Measurements from ENCODE around the gene ZBTB47. TPM values are rescaled to one million over a fixed set of nuclear protein-coding genes. Genes with fewer than 3 reads are reported as not detected.

ZBTB47 gene
- polyA plus RNA-seq, 3 donors from 2014 or later = 0.16 to 0.24 TPM; not detected in 1

- H3K36me3 Mint-ChIP-seq = no peaks in the 10 kb centered on the region
- H3K27me3 Mint-ChIP-seq (ENCODE audit: low read depth in 3 of 3) = peaks cover 4 to 10% (median 7%) of the 10 kb centered on the region in 3 donors
- no peak overlapping the region for H3K4me3 Mint-ChIP-seq
- peaks cover 5 to 6% of the 10 kb centered on the region in 2 donors for H3K4me1 Mint-ChIP-seq
- H3K9me3 Mint-ChIP-seq = no peaks in the 10 kb centered on the region
- no peak for DNase-seq
- no peak overlapping the region for H3K27ac Mint-ChIP-seq
These were observed 44.0 kb downstream of the ZBTB47 start for GRCh38 chr3:42697289-42698051.

- Mint-ChIP-seq H3K36me3 (no peaks in the 10 kb centered on the region), H3K27me3 (ENCODE audit: low read depth in 3 of 3) (peaks cover 4 to 10% (median 7%) of the 10 kb centered on the region in 3 donors), H3K4me3 (no peak overlapping the region), H3K27ac (no peak overlapping the region), H3K4me1 (peaks cover 5 to 6% of the 10 kb centered on the region in 2 donors), H3K9me3 (no peaks in the 10 kb centered on the region)
- DNase-seq = no peak
These were observed 44.9 kb downstream of the ZBTB47 start for GRCh38 chr3:42698216-42698910.

GRCh38 chr3:42698911-42699230 is 45.4 kb downstream of the ZBTB47 start:
- no peak overlapping the region for H3K27ac Mint-ChIP-seq
- no peaks in the 10 kb centered on the region for H3K36me3 Mint-ChIP-seq
- H3K4me3 Mint-ChIP-seq = peak overlapping the region in 1 of 5 donors; percentile 15
- DNase-seq = peak; percentile 17 to 30 (median 27)
- H3K9me3 Mint-ChIP-seq = no peaks in the 10 kb centered on the region
- peaks cover 4 to 10% (median 7%) of the 10 kb centered on the region in 3 donors for H3K27me3 Mint-ChIP-seq (ENCODE audit: low read depth in 3 of 3)
- peaks cover 5 to 6% of the 10 kb centered on the region in 2 donors for H3K4me1 Mint-ChIP-seq

- Mint-ChIP-seq H3K4me3 (no peak overlapping the region), H3K27ac (no peak overlapping the region), H3K36me3 (no peaks in the 10 kb centered on the region), H3K4me1 (peaks cover 5 to 6% of the 10 kb centered on the region in 2 donors), H3K27me3 (ENCODE audit: low read depth in 3 of 3) (peaks cover 4 to 10% (median 7%) of the 10 kb centered on the region in 3 donors), H3K9me3 (no peaks in the 10 kb centered on the region)
- no peak for DNase-seq
These were observed 46.0 kb downstream of the ZBTB47 start for GRCh38 chr3:42699511-42699971.

- peaks cover 5 to 6% of the 10 kb centered on the region in 2 donors for H3K4me1 Mint-ChIP-seq
- H3K27ac Mint-ChIP-seq = no peak overlapping the region
- no peak for DNase-seq
- H3K9me3 Mint-ChIP-seq = no peaks in the 10 kb centered on the region
- H3K4me3 Mint-ChIP-seq = no peak overlapping the region
- peaks cover 4 to 10% (median 7%) of the 10 kb centered on the region in 3 donors for H3K27me3 Mint-ChIP-seq (ENCODE audit: low read depth in 3 of 3)
- no peaks in the 10 kb centered on the region for H3K36me3 Mint-ChIP-seq
These were observed 47.1 kb downstream of the ZBTB47 start for GRCh38 chr3:42700366-42701288.

GRCh38 chr3:42701371-42702065 is 48.0 kb downstream of the ZBTB47 start:
- no peaks in the 10 kb centered on the region for H3K9me3 Mint-ChIP-seq
- no peak overlapping the region for H3K27ac Mint-ChIP-seq
- H3K36me3 Mint-ChIP-seq = no peaks in the 10 kb centered on the region
- H3K4me1 Mint-ChIP-seq = peaks cover 5 to 6% of the 10 kb centered on the region in 2 donors
- H3K4me3 Mint-ChIP-seq = no peak overlapping the region
- peaks cover 4 to 10% (median 7%) of the 10 kb centered on the region in 3 donors for H3K27me3 Mint-ChIP-seq (ENCODE audit: low read depth in 3 of 3)
- DNase-seq = peak; percentile 52 to 62 (median 55)

- no peaks in the 10 kb centered on the region for H3K36me3 Mint-ChIP-seq
- DNase-seq = no peak
- no peak within 1 kb of the TSS for H3K4me3 Mint-ChIP-seq
- peaks cover 5 to 6% of the 10 kb centered on the region in 2 donors for H3K4me1 Mint-ChIP-seq
- H3K9me3 Mint-ChIP-seq = no peaks in the 10 kb centered on the region
- H3K27me3 Mint-ChIP-seq (ENCODE audit: low read depth in 3 of 3) = peaks cover 4 to 10% (median 8%) of the 10 kb centered on the region in 3 donors
- no peak within 1 kb of the TSS for H3K27ac Mint-ChIP-seq
These were observed 48.8 kb downstream of the ZBTB47 start, which contains the start of gene HHATL for GRCh38 chr3:42702066-42702951. HHATL (minus strand) TSS chr3:42702798; CDS start chr3:42700826, 1,972 bp downstream.

- Mint-ChIP-seq H3K27ac (no peak overlapping the region), H3K9me3 (no peaks in the 10 kb centered on the region), H3K36me3 (no peaks in the 10 kb centered on the region), H3K4me3 (no peak overlapping the region), H3K4me1 (peaks cover 5 to 6% of the 10 kb centered on the region in 2 donors), H3K27me3 (ENCODE audit: low read depth in 3 of 3) (peaks cover 4 to 9% (median 7%) of the 10 kb centered on the region in 3 donors)
- no peak for DNase-seq
These were observed 49.6 kb downstream of the ZBTB47 start for GRCh38 chr3:42702982-42703694.

GRCh38 chr3:42703695-42704025 is 50.2 kb downstream of the ZBTB47 start:
- Mint-ChIP-seq H3K4me1 (peaks cover 3% of the 10 kb centered on the region in 2 donors), H3K27ac (no peak overlapping the region), H3K9me3 (no peaks in the 10 kb centered on the region), H3K36me3 (no peaks in the 10 kb centered on the region), H3K27me3 (ENCODE audit: low read depth in 3 of 3) (peaks cover 4 to 10% (median 5%) of the 10 kb centered on the region in 3 donors), H3K4me3 (no peak overlapping the region)
- no peak for DNase-seq

GRCh38 chr3:42704136-42704841 is 50.8 kb downstream of the ZBTB47 start:
- H3K27me3 Mint-ChIP-seq (ENCODE audit: low read depth in 3 of 3) = peaks cover 4 to 10% (median 5%) of the 10 kb centered on the region in 3 donors
- no peaks in the 10 kb centered on the region for H3K36me3 Mint-ChIP-seq
- no peak overlapping the region for H3K4me3 Mint-ChIP-seq
- no peaks in the 10 kb centered on the region for H3K4me1 Mint-ChIP-seq
- no peaks in the 10 kb centered on the region for H3K9me3 Mint-ChIP-seq
- H3K27ac Mint-ChIP-seq = no peak overlapping the region
- DNase-seq = no peak

GRCh38 chr3:42705058-42705767 is 51.7 kb downstream of the ZBTB47 start:
- Mint-ChIP-seq H3K27me3 (ENCODE audit: low read depth in 3 of 3) (peaks cover 2 to 7% (median 3%) of the 10 kb centered on the region in 3 donors), H3K4me3 (no peak overlapping the region), H3K36me3 (no peaks in the 10 kb centered on the region), H3K4me1 (no peaks in the 10 kb centered on the region), H3K9me3 (no peaks in the 10 kb centered on the region), H3K27ac (no peak overlapping the region)
- no peak for DNase-seq
